Urinary bladder (tissue), 4 donors: ENCODE results near the gene AMDHD2. TPM values are rescaled to one million over a fixed set of nuclear protein-coding genes. Genes with fewer than 3 reads are reported as not detected.
"Not testable (repeated sequence)": the region's sequence is repeated elsewhere in the genome, so short reads cannot be mapped to it uniquely, and the experiment has no call there.

Experiments
- DNase-seq: peaks from one replicate; pipeline ENCODE4 v3.0.0-alpha.2; 2015; ENCODE audit errors: extremely low spot score
- H3K27ac ChIP-seq: one replicate; pipeline ENCODE4 v1.5.1; 2013; ENCODE audit warnings: low read depth, mild to moderate bottlenecking, moderate library complexity
- H3K36me3 ChIP-seq: one replicate; pipeline ENCODE4 v1.6.1; 2013; ENCODE audit warnings: mild to moderate bottlenecking, moderate library complexity; ENCODE audit not compliant: insufficient read depth
- H3K4me1 ChIP-seq: one replicate; pipeline ENCODE4 v1.6.1; 2013; ENCODE audit warnings: mild to moderate bottlenecking, moderate library complexity; ENCODE audit not compliant: insufficient read depth
- H3K4me3 ChIP-seq: one replicate; pipeline ENCODE4 v1.5.1; 2013; ENCODE audit warnings: low read depth, low read length
- whole genome bisulfite sequencing: extraction: QIAGEN DNeasy Blood & Tissue Kit; methylation state at CpG from one replicate; pipeline ENCODE4 v1.1.7; 2013; 5-methylcytosine and 5-hydroxymethylcytosine counted together
- polyA plus RNA-seq: library from polyadenylated mRNA; stranded (reverse); fragments of 200-250 nt; gene quantifications from one replicate; pipeline ENCODE4 v1.2.3, GENCODE V29; 2013
- total RNA-seq: library from RNA; depleted of rRNA; stranded (reverse); fragments of >200 nt; gene quantifications from one replicate; pipeline ENCODE4 v1.2.3, GENCODE V29; 2014
- donor health status: healthy with polysubstance abuse.
- donor health status: healthy.

The AMDHD2 gene
- total and polyA plus RNA-seq, 2 donors: 16.4 to 40.2 TPM

GRCh38 chr16:2554709-2555425 is 34.7 kb downstream of the AMDHD2 start:
- not testable (repeated sequence) for H3K27ac ChIP-seq, H3K4me1 ChIP-seq
- WGBS: no CpG with 5 or more reads among the region's 13 CpGs

GRCh38 chr16:2557150-2557549 is 37.0 kb downstream of the AMDHD2 start:
- not testable (repeated sequence) for H3K4me3 ChIP-seq, DNase-seq, H3K36me3 ChIP-seq, H3K27ac ChIP-seq, H3K4me1 ChIP-seq
- 76% methylated on average over 6 of the region's 15 CpGs for WGBS

More at GRCh38 chr16:2554709-2555425, 34.7 kb downstream of the AMDHD2 start:
- DNase-seq, H3K36me3 ChIP-seq, H3K4me3 ChIP-seq: not testable (repeated sequence)

- H3K4me1 ChIP-seq, H3K36me3 ChIP-seq, DNase-seq, H3K4me3 ChIP-seq, H3K27ac ChIP-seq: not testable (repeated sequence)
- 74% methylated on average over 9 of the region's 17 CpGs for WGBS
Measured at GRCh38 chr16:2560131-2560797, 40.1 kb downstream of the AMDHD2 start.

GRCh38 chr16:2560798-2561133 is 40.6 kb downstream of the AMDHD2 start:
- H3K27ac ChIP-seq, H3K4me3 ChIP-seq, DNase-seq, H3K36me3 ChIP-seq, H3K4me1 ChIP-seq: not testable (repeated sequence)
- WGBS: 11% methylated on average over 2 of the region's 4 CpGs

- not testable (repeated sequence) for H3K4me1 ChIP-seq, DNase-seq, H3K4me3 ChIP-seq, H3K27ac ChIP-seq, H3K36me3 ChIP-seq
- no CpG with 5 or more reads among the region's 6 CpGs for WGBS
Measured at GRCh38 chr16:2567506-2567905, 47.3 kb downstream of the AMDHD2 start.

GRCh38 chr16:2568573-2568972 is 48.4 kb downstream of the AMDHD2 start:
- H3K36me3 ChIP-seq, H3K4me1 ChIP-seq, H3K27ac ChIP-seq, H3K4me3 ChIP-seq, DNase-seq: not testable (repeated sequence)
- WGBS: no CpG with 5 or more reads among the region's 11 CpGs

GRCh38 chr16:2572704-2573103 is 52.5 kb downstream of the AMDHD2 start:
- WGBS: no CpG with 5 or more reads among the region's 6 CpGs
- H3K4me1 ChIP-seq, DNase-seq, H3K27ac ChIP-seq, H3K36me3 ChIP-seq, H3K4me3 ChIP-seq: not testable (repeated sequence)

- 93% methylated on average over 12 of the region's 21 CpGs for WGBS
- not testable (repeated sequence) for DNase-seq
Measured at GRCh38 chr16:2575839-2576238, 55.7 kb downstream of the AMDHD2 start.

GRCh38 chr16:2577044-2577443 is 56.9 kb downstream of the AMDHD2 start:
- H3K4me1 ChIP-seq, H3K4me3 ChIP-seq, H3K36me3 ChIP-seq, DNase-seq, H3K27ac ChIP-seq: not testable (repeated sequence)
- 95% methylated on average over 15 of the region's 26 CpGs for WGBS

More at GRCh38 chr16:2575839-2576238, 55.7 kb downstream of the AMDHD2 start:
- H3K36me3 ChIP-seq, H3K4me1 ChIP-seq, H3K4me3 ChIP-seq, H3K27ac ChIP-seq: not testable (repeated sequence)

- H3K4me1 ChIP-seq, DNase-seq, H3K4me3 ChIP-seq, H3K36me3 ChIP-seq, H3K27ac ChIP-seq: not testable (repeated sequence)
- WGBS: 71% methylated on average over 4 of the region's 12 CpGs
Measured at GRCh38 chr16:2578905-2579304, 58.7 kb downstream of the AMDHD2 start.

GRCh38 chr16:2580143-2580542 is 60.0 kb downstream of the AMDHD2 start:
- WGBS: 59% methylated on average over 6 of the region's 11 CpGs
- not testable (repeated sequence) for H3K4me1 ChIP-seq, H3K4me3 ChIP-seq, DNase-seq, H3K36me3 ChIP-seq, H3K27ac ChIP-seq

- not testable (repeated sequence) for H3K27ac ChIP-seq, H3K4me1 ChIP-seq, H3K36me3 ChIP-seq, H3K4me3 ChIP-seq, DNase-seq
- no CpG with 5 or more reads among the region's 21 CpGs for WGBS
Measured at GRCh38 chr16:2580818-2581217, 60.6 kb downstream of the AMDHD2 start.
